Kidney (tissue), 14 donors: ENCODE results near the gene PPP1R12A. TPM values are rescaled to one million over a fixed set of nuclear protein-coding genes. Genes with fewer than 3 reads are reported as not detected.
"Not testable (repeated sequence)": the region's sequence is repeated elsewhere in the genome, so short reads cannot be mapped to it uniquely, and the experiment has no call there.

Experiments
- DNase-seq, 5 donors: peaks; one replicate each; pipeline ENCODE4 v3.0.0-alpha.2; 2013 to 2020
- FAIRE-seq: peaks from 2 replicates; lab custom pipeline; 2012; peaks lifted over from hg19 to GRCh38; lab: Jason Lieb, UNC
- H3K27ac ChIP-seq, 2 donors: one replicate each; pipeline ENCODE4 v1.7.0; 2013; ENCODE audit warnings: low read depth in 2 of 2, low read length in 2 of 2, inconsistent platforms in 1 of 2
- H3K27me3 ChIP-seq: one replicate; pipeline ENCODE4 v1.7.1; 2013; ENCODE audit warnings: low read length, inconsistent platforms; ENCODE audit not compliant: control insufficient read depth, insufficient read depth
- H3K36me3 ChIP-seq, 3 donors: one replicate each; pipeline versions ENCODE4 v1.7.0 to v1.7.1; 2013; ENCODE audit warnings: low read length in 3 of 3, control low read depth in 1 of 3, inconsistent platforms in 1 of 3; ENCODE audit not compliant: insufficient read depth in 3 of 3, control insufficient read depth in 2 of 3
- H3K4me1 ChIP-seq, 3 donors: one replicate each; pipeline versions ENCODE4 v1.7.0 to v1.7.1; 2013; ENCODE audit warnings: low read length in 3 of 3, inconsistent platforms in 1 of 3, low read depth in 1 of 3; ENCODE audit not compliant: control insufficient read depth in 2 of 3, insufficient read depth in 2 of 3
- H3K4me3 ChIP-seq, 3 donors: one replicate each; pipeline versions ENCODE4 v1.7.0 to v1.8.1; 2013; ENCODE audit warnings: low read length in 3 of 3, control low read depth in 1 of 3, inconsistent platforms in 1 of 3
- H3K9ac ChIP-seq, 3 donors: one replicate each; pipeline versions ENCODE4 v1.7.0 to v1.7.1; 2013; ENCODE audit warnings: low read length in 3 of 3, control low read depth in 1 of 3, inconsistent platforms in 1 of 3
- H3K9me3 ChIP-seq, 3 donors: one replicate each; pipeline versions ENCODE4 v1.7.0 to v1.7.1; 2013; ENCODE audit warnings: low read length in 3 of 3, control low read depth in 1 of 3, inconsistent platforms in 1 of 3; ENCODE audit not compliant: control insufficient read depth in 2 of 3, insufficient read depth in 1 of 3
- CTCF ChIP-seq: IDR thresholded peaks from 3 replicates; pipeline ENCODE4 v1.5.1; 2012; ENCODE audit warnings: mild to moderate bottlenecking, moderate library complexity, borderline replicate concordance; ENCODE audit not compliant: insufficient read depth; ENCODE audit errors: extremely low read depth
- intact Hi-C: fragments of 100-400 bp; cut with DNase I; formaldehyde crosslinking; loops from one replicate; pipeline ENCODE4 v1.11.1; 2022
- polyA plus RNA-seq: library from polyadenylated mRNA; stranded (reverse); fragments of 350-450 nt; fragmentation: Illumina TruSeq; extraction: RNeasy Lipid Tissue Mini Kit (QIAGEN cat#74804); gene quantifications from one replicate; pipeline ENCODE4 v1.2.3, GENCODE V29; 2014; ENCODE audit warnings: low read depth, low replicate concordance; ENCODE audit not compliant: insufficient read depth
- total RNA-seq: library from RNA; stranded (reverse); fragmentation: NEBNext Ultra II Directional; extraction: Animal tissue kit (Norgen Biotek cat#: 25700); gene quantifications from one replicate; pipeline ENCODE4 v1.2.1, GENCODE V29; 2021
- donor health status: control.
- donor health status: control.
- donor health status: control.
- donor health status: control.
- donor health status: control.
- donor health status: DM: yes; HTN: yes; CAD: no.
- donor health status: Normal renal cell carcinoma (clear cell type).

PPP1R12A gene
- total and polyA plus RNA-seq, 2 donors from 2014 or later, result 10.3 to 82.5 TPM

GRCh38 chr12:79884401-79885006 is 50.4 kb downstream of the PPP1R12A start:
- no peak for TF ChIP-seq CTCF
- H3K4me1 ChIP-seq, result peaks cover 4 to 36% (median 10%) of the 10 kb centered on the region in 3 donors
- no peaks in the 10 kb centered on the region for H3K27me3 ChIP-seq
- no peak for FAIRE-seq
- H3K4me3 ChIP-seq, result no peak overlapping the region
- H3K9ac ChIP-seq, result no peak overlapping the region
- H3K9me3 ChIP-seq, result no peaks in the 10 kb centered on the region
- no peak for DNase-seq
- intact Hi-C loops, result no loop called here
- no peaks in the 10 kb centered on the region for H3K36me3 ChIP-seq
- no peak overlapping the region for H3K27ac ChIP-seq

GRCh38 chr12:79883216-79883615 is 51.7 kb downstream of the PPP1R12A start:
- FAIRE-seq, result no peak
- intact Hi-C loops, result no loop called here
- Histone ChIP-seq H3K4me3 (no peak overlapping the region), H3K36me3 (no peaks in the 10 kb centered on the region), H3K27me3 (no peaks in the 10 kb centered on the region), H3K9ac (no peak overlapping the region), H3K27ac (no peak overlapping the region), H3K4me1 (peaks cover 4 to 29% (median 10%) of the 10 kb centered on the region in 3 donors), H3K9me3 (no peaks in the 10 kb centered on the region)
- no peak for DNase-seq
- TF ChIP-seq CTCF, result no peak

- FAIRE-seq, result no peak
- H3K4me3 ChIP-seq, result no peak overlapping the region
- no peak overlapping the region for H3K9ac ChIP-seq
- peak overlapping the region in 1 of 2 donors; percentile 45 for H3K27ac ChIP-seq
- H3K9me3 ChIP-seq, result no peaks in the 10 kb centered on the region
- TF ChIP-seq CTCF, result no peak
- no peaks in the 10 kb centered on the region for H3K27me3 ChIP-seq
- no peaks in the 10 kb centered on the region for H3K36me3 ChIP-seq
- no peak for DNase-seq
- intact Hi-C loops, result no loop called here
- peaks cover 4 to 18% (median 10%) of the 10 kb centered on the region in 3 donors for H3K4me1 ChIP-seq
Measured at GRCh38 chr12:79881351-79881750, 53.5 kb downstream of the PPP1R12A start.

- H3K9ac ChIP-seq, H3K27ac ChIP-seq, DNase-seq, H3K27me3 ChIP-seq, H3K36me3 ChIP-seq, H3K4me1 ChIP-seq, intact Hi-C loops, H3K4me3 ChIP-seq, FAIRE-seq, H3K9me3 ChIP-seq: not testable (repeated sequence)
Measured at GRCh38 chr12:79878506-79878905, 56.4 kb downstream of the PPP1R12A start.
